SK-N-SH treated with all-trans-retinoic acid at 6 μM for 48 hours (cell line): ENCODE results near the gene PCF11.

Experiments used
- ATAC-seq: fragments of 200-7000 bp; cut with Tn5 transposase; 3 replicates; pipeline ENCODE4 v1.9.1; 2020; ENCODE audit warnings: mild to moderate bottlenecking, moderate library complexity
- ARNTL ChIP-seq: fragments of 450-650 bp; formaldehyde crosslinking; IDR thresholded peaks from 2 replicates; pipeline ENCODE4 v1.5.0; 2020; ENCODE audit warnings: low read depth, mild to moderate bottlenecking, moderate library complexity, borderline replicate concordance
- BACH2 ChIP-seq: fragments of 250-450 bp; sonication (Bioruptor Pico); IDR thresholded peaks from 2 replicates; pipeline ENCODE4 v1.9.0; 2021; ENCODE audit warnings: mild to moderate bottlenecking, borderline replicate concordance
- CSDC2 ChIP-seq: fragments of 250-450 bp; sonication (Bioruptor Pico); IDR thresholded peaks from 2 replicates; pipeline ENCODE4 v1.5.0; 2020; ENCODE audit warnings: mild to moderate bottlenecking, moderate library complexity
- ESRRG ChIP-seq: fragments of 250-450 bp; sonication (Bioruptor Pico); IDR thresholded peaks from 2 replicates; pipeline ENCODE4 v1.6.1; 2021; ENCODE audit warnings: mild to moderate bottlenecking
- GLIS3 ChIP-seq: fragments of 250-450 bp; sonication (Bioruptor Pico); IDR thresholded peaks from 2 replicates; pipeline ENCODE4 v1.5.0; 2020; ENCODE audit warnings: mild to moderate bottlenecking, moderate library complexity
- ISL1 ChIP-seq: fragments of 250-450 bp; sonication (Bioruptor Pico); IDR thresholded peaks from 2 replicates; pipeline ENCODE4 v2.1.2; 2022; ENCODE audit warnings: mild to moderate bottlenecking, moderate library complexity
- OSR1 ChIP-seq: fragments of 250-450 bp; sonication (Bioruptor Pico); IDR thresholded peaks from 2 replicates; pipeline ENCODE4 v1.8.0; 2022; ENCODE audit warnings: moderate library complexity, mild to moderate bottlenecking, inconsistent platforms
- PPARA ChIP-seq: fragments of 250-450 bp; sonication (Bioruptor Pico); IDR thresholded peaks from 2 replicates; pipeline ENCODE4 v1.5.0; 2020; ENCODE audit warnings: mild to moderate bottlenecking, borderline replicate concordance
- RARB ChIP-seq: fragments of 250-450 bp; sonication (Bioruptor Pico); IDR thresholded peaks from 2 replicates; pipeline ENCODE4 v1.8.0; 2021; ENCODE audit warnings: mild to moderate bottlenecking, moderate library complexity
- SNAI2 ChIP-seq: fragments of 250-450 bp; sonication (Bioruptor Pico); IDR thresholded peaks from 2 replicates; pipeline ENCODE4 v1.5.0; 2020; ENCODE audit warnings: mild to moderate bottlenecking, moderate library complexity
- TCF4 ChIP-seq: fragments of 250-450 bp; sonication (Bioruptor Pico); IDR thresholded peaks from 2 replicates; pipeline ENCODE4 v1.8.0; 2021; ENCODE audit warnings: mild to moderate bottlenecking, moderate library complexity, borderline replicate concordance
- TOX ChIP-seq: fragments of 250-450 bp; sonication (Bioruptor Pico); IDR thresholded peaks from 2 replicates; pipeline ENCODE4 v1.8.0; 2021; ENCODE audit warnings: mild to moderate bottlenecking, moderate library complexity, borderline replicate concordance
- ZC3H10 ChIP-seq: fragments of 250-450 bp; sonication (Bioruptor Pico); IDR thresholded peaks from 2 replicates; pipeline ENCODE4 v1.5.1; 2021; ENCODE audit warnings: mild to moderate bottlenecking, moderate library complexity
- ZFP3 ChIP-seq: fragments of 250-450 bp; sonication (Bioruptor Pico); IDR thresholded peaks from 2 replicates; pipeline ENCODE4 v1.5.0; 2020; ENCODE audit warnings: mild to moderate bottlenecking, moderate library complexity
- ZFP30 ChIP-seq: fragments of 450-650 bp; formaldehyde crosslinking; IDR thresholded peaks from 2 replicates; pipeline ENCODE4 v1.5.0; 2022; ENCODE audit warnings: mild to moderate bottlenecking, moderate library complexity
- ZNF565 ChIP-seq: fragments of 450-650 bp; formaldehyde crosslinking; conservative IDR thresholded peaks from 2 replicates; pipeline ENCODE4 v1.5.0; 2020; ENCODE audit warnings: low read depth, mild to moderate bottlenecking, moderate library complexity
- ZNF70 ChIP-seq: fragments of 450-650 bp; formaldehyde crosslinking; IDR thresholded peaks from 2 replicates; pipeline ENCODE4 v1.5.0; 2020; ENCODE audit warnings: mild to moderate bottlenecking, moderate library complexity
- ZNF8 ChIP-seq: fragments of 450-650 bp; formaldehyde crosslinking; IDR thresholded peaks from 2 replicates; pipeline ENCODE4 v1.5.0; 2020; ENCODE audit warnings: mild to moderate bottlenecking, moderate library complexity
- TF ChIP-seq, protein P1 (sequence below): fragments of 250-450 bp; sonication (Bioruptor Pico); IDR thresholded peaks from 2 replicates; pipeline ENCODE4 v1.8.0; 2020; ENCODE audit warnings: mild to moderate bottlenecking, moderate library complexity, borderline replicate concordance
- TF ChIP-seq, protein P2 (sequence below): fragments of 250-450 bp; sonication (Bioruptor Pico); IDR thresholded peaks from 2 replicates; pipeline ENCODE4 v1.5.1; 2020; ENCODE audit warnings: low read depth, mild to moderate bottlenecking, moderate library complexity
- TF ChIP-seq, protein P3 (sequence below): fragments of 250-450 bp; sonication (Bioruptor Pico); IDR thresholded peaks from 2 replicates; pipeline ENCODE4 v1.5.0; 2020; ENCODE audit warnings: mild to moderate bottlenecking, moderate library complexity

The PCF11 gene

DNA sequence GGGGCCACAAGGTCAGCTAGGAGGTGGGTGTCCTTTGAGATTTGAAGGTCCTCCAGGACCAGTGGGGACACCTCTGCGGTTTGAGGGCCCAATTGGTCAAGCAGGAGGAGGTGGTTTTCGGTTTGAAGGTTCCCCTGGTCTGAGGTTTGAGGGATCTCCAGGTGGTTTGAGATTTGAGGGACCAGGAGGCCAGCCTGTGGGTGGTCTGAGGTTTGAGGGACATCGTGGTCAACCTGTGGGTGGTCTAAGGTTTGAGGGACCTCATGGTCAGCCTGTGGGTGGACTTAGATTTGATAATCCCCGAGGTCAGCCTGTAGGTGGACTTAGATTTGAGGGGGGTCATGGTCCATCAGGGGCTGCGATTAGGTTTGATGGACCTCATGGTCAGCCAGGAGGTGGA lies 11.8 kb downstream of the PCF11 start (continued):
- TF ChIP-seq RARB (CRISPR knock-in tag), result no peak
- TF ChIP-seq GLIS3 (CRISPR knock-in tag), result no peak
- no peak for TF ChIP-seq PPARA (CRISPR knock-in tag)

DNA sequence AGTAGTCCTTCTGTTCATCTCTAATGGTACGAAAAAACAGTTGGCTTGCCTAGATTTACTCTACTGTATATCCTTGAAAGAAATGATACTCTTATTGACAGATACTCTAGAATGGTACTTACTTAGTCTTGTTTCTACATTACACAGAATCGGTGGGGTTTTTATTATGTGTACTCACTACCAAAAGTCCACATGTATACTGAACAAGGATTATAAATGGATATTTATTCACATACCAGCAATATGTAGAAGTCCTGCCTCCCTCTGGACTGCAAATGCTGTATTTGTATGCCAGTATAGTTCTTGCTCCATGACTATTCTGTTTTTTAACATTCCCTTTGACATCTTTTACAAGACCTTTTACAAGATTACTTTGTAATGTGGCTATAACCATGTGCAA lies 13.9 kb downstream of the PCF11 start:
- peak; percentile 33 for ATAC-seq
- TF ChIP-seq ZNF565 (no peak), ISL1 (CRISPR knock-in tag) (no peak), TOX (CRISPR knock-in tag) (no peak), SNAI2 (CRISPR knock-in tag) (no peak), ZFP3 (no peak), BACH2 (CRISPR knock-in tag) (no peak), ZC3H10 (CRISPR knock-in tag) (no peak), ESRRG (CRISPR knock-in tag) (no peak), ARNTL (CRISPR knock-in tag) (no peak), GLIS3 (CRISPR knock-in tag) (no peak), RARB (CRISPR knock-in tag) (no peak), ZNF70 (CRISPR knock-in tag) (no peak), CSDC2 (CRISPR knock-in tag) (no peak)
- TF ChIP-seq, protein P1, sequence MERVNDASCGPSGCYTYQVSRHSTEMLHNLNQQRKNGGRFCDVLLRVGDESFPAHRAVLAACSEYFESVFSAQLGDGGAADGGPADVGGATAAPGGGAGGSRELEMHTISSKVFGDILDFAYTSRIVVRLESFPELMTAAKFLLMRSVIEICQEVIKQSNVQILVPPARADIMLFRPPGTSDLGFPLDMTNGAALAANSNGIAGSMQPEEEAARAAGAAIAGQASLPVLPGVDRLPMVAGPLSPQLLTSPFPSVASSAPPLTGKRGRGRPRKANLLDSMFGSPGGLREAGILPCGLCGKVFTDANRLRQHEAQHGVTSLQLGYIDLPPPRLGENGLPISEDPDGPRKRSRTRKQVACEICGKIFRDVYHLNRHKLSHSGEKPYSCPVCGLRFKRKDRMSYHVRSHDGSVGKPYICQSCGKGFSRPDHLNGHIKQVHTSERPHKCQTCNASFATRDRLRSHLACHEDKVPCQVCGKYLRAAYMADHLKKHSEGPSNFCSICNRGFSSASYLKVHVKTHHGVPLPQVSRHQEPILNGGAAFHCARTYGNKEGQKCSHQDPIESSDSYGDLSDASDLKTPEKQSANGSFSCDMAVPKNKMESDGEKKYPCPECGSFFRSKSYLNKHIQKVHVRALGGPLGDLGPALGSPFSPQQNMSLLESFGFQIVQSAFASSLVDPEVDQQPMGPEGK, result no peak

DNA sequence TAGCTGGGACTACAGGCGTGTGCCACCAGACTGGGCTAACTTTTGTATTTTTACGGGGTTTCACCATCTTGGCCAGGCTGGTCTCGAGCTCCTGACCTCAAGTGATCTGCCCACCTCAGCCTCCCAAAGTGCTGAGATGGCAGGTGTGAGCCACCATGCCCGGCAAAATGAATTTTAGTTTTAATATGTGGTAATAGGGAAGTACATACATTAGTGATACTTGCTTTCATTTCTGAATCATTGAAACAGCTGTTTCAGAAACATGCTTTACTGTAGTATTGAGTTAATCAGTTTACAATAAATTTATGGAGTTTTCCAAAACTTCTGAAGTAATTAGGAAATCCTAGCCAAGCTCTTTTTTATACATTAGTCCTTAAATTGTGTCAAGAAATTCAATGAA lies 15.6 kb downstream of the PCF11 start:
- no peak for ATAC-seq
- TF ChIP-seq ESRRG (CRISPR knock-in tag) (no peak), BACH2 (CRISPR knock-in tag) (no peak), OSR1 (CRISPR knock-in tag) (no peak), SNAI2 (CRISPR knock-in tag) (no peak)
- TF ChIP-seq, protein P2, sequence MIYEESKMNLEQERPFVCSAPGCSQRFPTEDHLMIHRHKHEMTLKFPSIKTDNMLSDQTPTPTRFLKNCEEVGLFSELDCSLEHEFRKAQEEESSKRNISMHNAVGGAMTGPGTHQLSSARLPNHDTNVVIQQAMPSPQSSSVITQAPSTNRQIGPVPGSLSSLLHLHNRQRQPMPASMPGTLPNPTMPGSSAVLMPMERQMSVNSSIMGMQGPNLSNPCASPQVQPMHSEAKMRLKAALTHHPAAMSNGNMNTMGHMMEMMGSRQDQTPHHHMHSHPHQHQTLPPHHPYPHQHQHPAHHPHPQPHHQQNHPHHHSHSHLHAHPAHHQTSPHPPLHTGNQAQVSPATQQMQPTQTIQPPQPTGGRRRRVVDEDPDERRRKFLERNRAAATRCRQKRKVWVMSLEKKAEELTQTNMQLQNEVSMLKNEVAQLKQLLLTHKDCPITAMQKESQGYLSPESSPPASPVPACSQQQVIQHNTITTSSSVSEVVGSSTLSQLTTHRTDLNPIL, result no peak
- TF ChIP-seq, all 23 proteins: peak for 0

DNA sequence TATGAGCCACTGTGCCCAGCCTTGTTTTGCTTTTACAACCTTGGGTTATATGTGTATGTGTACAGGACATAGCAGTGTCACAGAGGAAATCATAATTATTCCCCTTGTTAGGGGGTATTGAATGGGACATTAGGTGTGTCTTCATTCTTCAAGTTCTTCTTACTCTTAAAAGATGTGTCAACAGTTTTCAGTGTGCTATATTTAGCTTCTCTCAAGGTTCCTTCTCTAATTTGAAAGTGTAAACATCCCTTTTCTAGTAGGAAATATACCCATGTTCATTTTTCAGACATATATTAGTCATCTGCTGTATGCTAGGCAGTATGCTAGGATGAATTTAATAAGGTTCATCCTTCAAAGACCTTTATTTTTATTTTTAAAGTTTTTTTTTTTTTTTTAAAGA lies 17.1 kb downstream of the PCF11 start:
- TF ChIP-seq PPARA (CRISPR knock-in tag) (no peak), TCF4 (CRISPR knock-in tag) (no peak), ZNF8 (CRISPR knock-in tag) (no peak), OSR1 (CRISPR knock-in tag) (no peak), CSDC2 (CRISPR knock-in tag) (no peak), ISL1 (CRISPR knock-in tag) (no peak), ZC3H10 (CRISPR knock-in tag) (no peak), TOX (CRISPR knock-in tag) (no peak), GLIS3 (CRISPR knock-in tag) (no peak), ARNTL (CRISPR knock-in tag) (no peak), ZFP3 (no peak), RARB (CRISPR knock-in tag) (no peak), SNAI2 (CRISPR knock-in tag) (no peak), ESRRG (CRISPR knock-in tag) (no peak), ZFP30 (CRISPR knock-in tag) (no peak), ZNF70 (CRISPR knock-in tag) (no peak), BACH2 (CRISPR knock-in tag) (no peak)
- TF ChIP-seq, protein P3, sequence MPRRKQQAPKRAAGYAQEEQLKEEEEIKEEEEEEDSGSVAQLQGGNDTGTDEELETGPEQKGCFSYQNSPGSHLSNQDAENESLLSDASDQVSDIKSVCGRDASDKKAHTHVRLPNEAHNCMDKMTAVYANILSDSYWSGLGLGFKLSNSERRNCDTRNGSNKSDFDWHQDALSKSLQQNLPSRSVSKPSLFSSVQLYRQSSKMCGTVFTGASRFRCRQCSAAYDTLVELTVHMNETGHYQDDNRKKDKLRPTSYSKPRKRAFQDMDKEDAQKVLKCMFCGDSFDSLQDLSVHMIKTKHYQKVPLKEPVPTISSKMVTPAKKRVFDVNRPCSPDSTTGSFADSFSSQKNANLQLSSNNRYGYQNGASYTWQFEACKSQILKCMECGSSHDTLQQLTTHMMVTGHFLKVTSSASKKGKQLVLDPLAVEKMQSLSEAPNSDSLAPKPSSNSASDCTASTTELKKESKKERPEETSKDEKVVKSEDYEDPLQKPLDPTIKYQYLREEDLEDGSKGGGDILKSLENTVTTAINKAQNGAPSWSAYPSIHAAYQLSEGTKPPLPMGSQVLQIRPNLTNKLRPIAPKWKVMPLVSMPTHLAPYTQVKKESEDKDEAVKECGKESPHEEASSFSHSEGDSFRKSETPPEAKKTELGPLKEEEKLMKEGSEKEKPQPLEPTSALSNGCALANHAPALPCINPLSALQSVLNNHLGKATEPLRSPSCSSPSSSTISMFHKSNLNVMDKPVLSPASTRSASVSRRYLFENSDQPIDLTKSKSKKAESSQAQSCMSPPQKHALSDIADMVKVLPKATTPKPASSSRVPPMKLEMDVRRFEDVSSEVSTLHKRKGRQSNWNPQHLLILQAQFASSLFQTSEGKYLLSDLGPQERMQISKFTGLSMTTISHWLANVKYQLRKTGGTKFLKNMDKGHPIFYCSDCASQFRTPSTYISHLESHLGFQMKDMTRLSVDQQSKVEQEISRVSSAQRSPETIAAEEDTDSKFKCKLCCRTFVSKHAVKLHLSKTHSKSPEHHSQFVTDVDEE (CRISPR knock-in tag), result no peak
- TF ChIP-seq, protein P1, result no peak
- TF ChIP-seq, protein P2, result no peak
- ATAC-seq, result no peak
